GM19468 (cell line): ENCODE measurements around the gene LRRIQ1.
"Not testable (repeated sequence)": the region's sequence is repeated elsewhere in the genome, so short reads cannot be mapped to it uniquely, and the experiment has no call there.

Experiments used
- ATAC-seq: cut with Tn5 transposase; IDR thresholded peaks from one replicate; pipeline ENCODE4 v1.9.1; 2021; ENCODE audit warnings: mild to moderate bottlenecking, moderate library complexity, moderate number of reproducible peaks; ENCODE audit not compliant: unreplicated experiment; ENCODE audit errors: extremely low read depth

Gene LRRIQ1

DNA sequence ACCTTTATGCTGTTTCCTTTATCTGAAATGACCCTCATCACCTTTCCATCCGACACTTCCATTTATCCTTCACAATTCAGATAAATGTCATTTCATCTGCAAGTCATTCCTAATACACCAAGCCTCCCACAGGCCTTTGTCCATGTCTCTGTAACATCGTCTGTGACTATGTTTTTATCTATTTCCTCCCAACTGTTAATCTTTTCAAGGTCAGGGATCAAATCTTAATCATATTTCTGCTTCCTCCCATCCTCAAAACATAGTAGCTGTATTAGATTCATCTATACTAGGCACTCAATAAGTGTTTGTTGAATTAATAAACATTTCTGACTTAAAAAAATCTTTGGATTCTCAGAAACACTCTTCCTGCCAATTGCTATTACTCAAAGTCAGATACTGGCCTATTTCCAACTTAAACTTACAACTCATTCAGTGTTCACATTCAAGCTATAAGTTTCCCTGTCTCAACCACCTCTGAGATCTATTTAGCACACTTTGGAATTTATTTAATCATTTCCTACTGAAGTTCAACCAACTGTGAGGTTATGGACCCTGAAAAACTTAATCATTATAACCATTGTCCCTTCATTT, 143.6 kb downstream of the LRRIQ1 start:
- no peak for ATAC-seq

DNA sequence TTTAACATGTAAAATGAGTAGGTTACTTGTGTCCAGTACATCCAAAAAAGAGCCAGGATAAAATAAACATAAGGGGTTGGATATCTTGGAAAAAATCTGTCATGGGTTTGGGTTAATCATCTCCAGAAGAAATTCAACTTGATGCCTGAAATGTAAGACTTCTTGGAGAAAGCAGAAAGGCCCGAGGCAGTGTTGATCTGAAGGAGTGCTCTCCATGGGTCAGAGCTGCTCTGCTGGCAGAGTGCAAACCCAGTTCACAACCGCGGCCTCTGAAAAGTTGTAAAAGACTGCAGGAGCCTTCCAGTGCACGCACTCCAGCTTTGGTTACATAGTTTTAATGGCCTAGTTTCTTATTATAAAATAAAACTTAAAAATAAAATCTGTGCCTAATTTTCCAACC, 146.5 kb downstream of the LRRIQ1 start:
- no peak for ATAC-seq

GRCh38 chr12:85183855-85184254, 147.7 kb downstream of the LRRIQ1 start:
- no peak for ATAC-seq

GRCh38 chr12:85186236-85186635, 150.1 kb downstream of the LRRIQ1 start:
- ATAC-seq = no peak

DNA sequence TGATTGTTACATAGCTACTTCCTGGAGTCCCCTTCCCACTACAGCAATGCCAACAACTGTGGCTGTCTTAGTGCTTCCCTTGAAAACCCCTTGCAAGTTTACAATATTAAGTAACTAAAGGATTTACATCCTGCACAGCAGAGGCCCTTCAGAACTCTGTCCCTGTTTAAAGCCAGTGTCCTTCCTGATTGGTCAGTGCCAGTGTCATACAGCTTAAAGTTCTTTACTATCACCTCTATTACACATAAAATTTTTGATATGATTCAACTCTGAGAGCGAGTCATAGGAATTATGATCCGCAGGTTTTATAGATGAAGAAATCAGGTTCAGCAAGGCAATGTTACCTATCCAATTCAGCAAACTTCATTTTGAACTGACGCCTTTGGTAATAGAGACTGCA, 152.5 kb downstream of the LRRIQ1 start:
- no peak for ATAC-seq

DNA sequence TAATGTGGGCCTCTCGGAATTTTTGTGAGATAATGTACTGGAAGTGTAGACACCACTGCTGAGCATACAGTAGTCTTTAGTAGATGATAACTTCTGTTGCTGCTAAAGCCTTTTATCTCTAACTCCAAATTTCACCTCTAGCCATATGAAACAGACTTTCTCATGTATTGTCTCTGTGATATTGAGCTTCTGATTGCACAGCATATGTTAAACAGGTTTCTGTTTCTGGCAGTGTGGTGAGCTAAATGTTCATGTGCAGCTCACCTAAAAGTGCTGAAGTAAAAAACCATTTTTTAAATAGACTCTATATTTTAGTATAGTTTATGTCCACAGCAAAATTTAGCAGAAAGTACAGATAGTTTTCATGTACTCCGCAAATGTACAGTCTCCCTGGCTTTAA, 154.6 kb downstream of the LRRIQ1 start:
- no peak for ATAC-seq

DNA sequence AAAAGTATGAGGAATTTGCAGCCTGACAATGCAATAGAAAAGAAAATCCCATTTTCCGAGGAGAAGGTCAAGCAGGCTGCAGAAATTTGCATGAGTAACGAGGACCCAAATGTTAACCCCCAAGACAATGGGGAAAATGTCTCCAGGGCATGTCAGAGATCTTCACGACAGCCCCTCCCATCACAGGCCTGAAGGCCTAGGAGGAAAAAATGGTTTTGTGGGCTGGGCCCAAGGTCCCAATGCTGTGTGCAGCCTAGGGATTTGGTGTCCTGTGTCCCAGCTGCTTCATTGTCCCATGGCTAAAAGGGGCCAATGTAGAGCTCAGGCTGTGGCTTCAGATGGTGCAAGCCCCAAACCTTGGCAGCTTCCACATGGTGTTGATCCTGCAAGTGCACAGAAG, 167.7 kb downstream of the LRRIQ1 start:
- ATAC-seq = not testable (repeated sequence)

GRCh38 chr12:85206543-85206942, 170.4 kb downstream of the LRRIQ1 start:
- ATAC-seq = no peak

DNA sequence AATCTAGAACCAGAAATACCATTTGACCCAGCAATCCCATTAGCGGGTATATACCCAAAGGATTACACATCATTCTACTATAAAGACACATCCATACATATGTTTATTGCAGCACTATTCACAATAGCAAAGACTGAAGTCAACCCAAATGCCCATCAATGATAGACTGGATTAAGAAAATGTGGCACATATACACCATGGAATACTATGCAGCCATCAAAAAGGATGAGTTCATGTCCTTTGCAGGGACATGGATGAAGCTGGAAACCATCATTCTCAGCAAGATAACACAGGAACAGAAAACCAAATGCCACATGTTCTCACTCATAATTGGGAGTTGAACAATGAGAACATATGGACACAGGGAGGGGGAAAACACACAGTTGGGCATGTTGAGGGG, 188.2 kb downstream of the LRRIQ1 start:
- ATAC-seq = not testable (repeated sequence)

DNA sequence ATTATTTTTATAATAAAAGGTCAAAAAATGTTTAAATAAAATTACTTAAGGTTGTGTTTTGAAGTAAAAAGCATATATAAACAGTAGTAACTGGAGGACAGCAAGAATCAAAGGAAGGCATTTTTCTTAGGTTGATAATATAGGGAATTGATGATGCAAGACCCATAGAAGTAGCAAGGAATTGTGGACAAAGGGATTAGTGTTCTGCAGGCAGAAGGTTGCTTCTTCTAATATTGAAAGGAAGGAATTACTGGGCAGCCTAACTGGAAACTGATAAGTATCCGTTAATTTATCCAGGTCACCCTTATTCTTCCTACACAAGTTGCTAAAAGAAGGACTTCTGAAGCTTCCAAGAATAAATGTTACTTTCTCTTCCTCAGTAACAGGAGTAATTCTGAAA, 189.3 kb downstream of the LRRIQ1 start:
- ATAC-seq = no peak

- ATAC-seq = no peak
Measured at GRCh38 chr12:85237327-85237726, 201.2 kb downstream of the LRRIQ1 start.

DNA sequence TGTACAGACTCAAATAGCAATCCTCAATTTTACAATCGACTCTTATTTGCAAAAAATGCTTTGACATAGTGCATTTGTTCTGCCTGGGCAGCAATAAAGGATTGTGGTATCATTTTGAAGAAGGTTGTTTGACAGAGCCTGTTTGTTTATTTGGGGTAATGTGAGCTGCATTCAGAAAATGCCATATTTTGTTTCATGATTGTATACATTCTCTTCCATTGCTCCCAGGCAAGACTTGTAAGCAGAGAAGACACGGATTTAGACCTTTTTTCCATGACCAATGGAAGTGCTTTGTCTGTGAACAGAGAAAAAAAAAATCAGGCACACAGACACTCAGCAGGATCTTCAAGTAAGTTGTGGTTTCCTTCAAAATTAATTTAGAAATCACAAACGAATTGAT, 208.4 kb downstream of the LRRIQ1 start:
- no peak for ATAC-seq

- ATAC-seq = no peak
Measured at GRCh38 chr12:85253853-85254252, 217.7 kb downstream of the LRRIQ1 start.

DNA sequence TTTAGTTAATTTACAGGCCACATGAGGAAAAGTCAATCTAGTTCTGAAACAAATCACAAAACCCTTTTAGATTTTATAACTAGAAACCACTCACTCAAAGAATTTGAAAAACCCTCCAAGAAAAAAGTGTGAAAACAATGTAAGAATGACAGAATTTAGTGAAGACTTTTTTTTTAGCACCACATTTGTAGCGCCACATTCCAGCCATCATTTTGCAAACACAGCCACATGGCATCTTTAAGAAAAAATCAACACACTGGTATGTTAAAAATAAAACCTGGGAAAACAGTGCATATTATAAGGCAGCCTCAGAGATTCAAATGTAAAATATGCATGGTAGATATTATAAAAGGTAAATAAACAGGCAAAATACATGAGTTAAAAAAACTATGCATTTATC, 221.5 kb downstream of the LRRIQ1 start:
- no peak for ATAC-seq

- ATAC-seq = no peak
Measured at GRCh38 chr12:85260447-85260846, 224.3 kb downstream of the LRRIQ1 start.

GRCh38 chr12:85260896-85261295, 224.7 kb downstream of the LRRIQ1 start:
- no peak for ATAC-seq

GRCh38 chr12:85266356-85266755, 230.2 kb downstream of the LRRIQ1 start:
- ATAC-seq = no peak

DNA sequence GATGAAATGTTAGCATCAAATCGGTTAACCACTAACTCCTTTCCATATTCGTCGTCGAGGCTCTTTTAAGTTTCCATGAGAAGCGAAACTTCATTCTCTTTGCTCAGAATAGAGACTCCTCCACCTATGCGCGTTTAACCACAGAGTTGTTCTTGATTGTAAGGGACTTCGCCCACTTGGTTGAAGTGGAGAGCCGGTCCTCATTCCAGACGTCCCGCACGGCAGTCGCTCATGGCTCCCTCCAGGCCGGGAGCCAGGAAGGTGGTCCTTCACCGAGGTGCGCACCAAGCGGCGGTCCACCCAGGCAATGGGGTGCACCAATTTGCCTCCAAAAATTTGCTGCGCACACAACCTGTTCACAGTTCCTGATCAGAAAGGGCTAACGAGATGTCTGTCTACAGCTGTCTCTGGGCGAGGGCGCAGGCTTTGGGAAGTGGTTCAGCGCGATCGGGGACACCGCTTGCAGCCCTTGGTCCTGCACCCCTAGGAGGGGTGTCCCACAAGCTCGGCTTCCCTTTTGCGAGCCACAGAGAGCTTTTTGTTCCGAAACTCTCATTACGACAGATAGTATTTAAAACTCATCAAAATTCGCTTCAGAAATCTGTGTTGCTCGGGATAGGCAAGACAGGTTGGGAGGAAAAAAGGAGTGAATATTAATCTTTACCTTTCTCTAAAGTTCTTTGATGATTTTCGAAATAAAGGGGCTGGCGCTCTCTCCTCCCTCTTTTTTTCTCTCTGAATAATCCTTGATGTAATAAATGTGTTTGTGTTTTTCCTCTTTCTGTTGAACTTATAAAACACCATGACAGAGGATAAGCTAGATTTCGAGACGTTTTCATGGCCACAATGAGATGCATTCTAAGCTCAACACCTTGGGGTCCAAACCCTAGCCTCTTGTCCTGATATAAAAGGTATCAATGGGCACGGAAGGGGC, 237.5 kb downstream of the LRRIQ1 start:
- peak; percentile 31 for ATAC-seq

- no peak for ATAC-seq
Measured at GRCh38 chr12:85274315-85274651, 238.1 kb downstream of the LRRIQ1 start.

GRCh38 chr12:85275374-85275773, 239.2 kb downstream of the LRRIQ1 start:
- ATAC-seq = no peak

- no peak for ATAC-seq
Measured at GRCh38 chr12:85277191-85277590, 241.0 kb downstream of the LRRIQ1 start.
